Measurements from ENCODE around the gene PAQR5.

PAQR5 gene

GRCh38 chr15:69394556-69395282, 96.0 kb downstream of the PAQR5 start:
- peak; percentile 26 to 66 for DNase-seq

GRCh38 chr15:69395460-69395859, 96.7 kb downstream of the PAQR5 start:
- no peak for DNase-seq

DNA sequence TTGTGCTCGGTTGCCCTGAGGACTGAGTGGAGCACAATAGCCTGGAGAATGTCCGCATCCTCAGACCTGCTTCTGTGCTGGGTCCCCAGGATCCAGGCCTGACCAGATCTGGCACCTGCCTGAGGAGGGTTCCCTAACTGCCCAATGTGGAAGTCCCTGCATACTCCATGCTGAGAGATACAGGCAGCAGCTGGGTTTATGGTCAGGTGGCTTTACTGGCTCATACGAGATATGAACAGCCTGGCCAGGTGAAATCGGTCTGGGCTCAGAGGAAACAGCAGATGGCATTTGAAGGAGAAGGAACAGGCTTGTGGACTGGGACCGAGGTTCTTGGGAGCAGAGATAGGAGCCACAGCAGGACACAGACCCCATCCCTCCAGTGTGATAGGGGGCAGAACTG, 97.3 kb downstream of the PAQR5 start:
- no peak for DNase-seq

- DNase-seq = no peak
Observed at GRCh38 chr15:69398491-69398891, 99.8 kb downstream of the PAQR5 start.

DNA sequence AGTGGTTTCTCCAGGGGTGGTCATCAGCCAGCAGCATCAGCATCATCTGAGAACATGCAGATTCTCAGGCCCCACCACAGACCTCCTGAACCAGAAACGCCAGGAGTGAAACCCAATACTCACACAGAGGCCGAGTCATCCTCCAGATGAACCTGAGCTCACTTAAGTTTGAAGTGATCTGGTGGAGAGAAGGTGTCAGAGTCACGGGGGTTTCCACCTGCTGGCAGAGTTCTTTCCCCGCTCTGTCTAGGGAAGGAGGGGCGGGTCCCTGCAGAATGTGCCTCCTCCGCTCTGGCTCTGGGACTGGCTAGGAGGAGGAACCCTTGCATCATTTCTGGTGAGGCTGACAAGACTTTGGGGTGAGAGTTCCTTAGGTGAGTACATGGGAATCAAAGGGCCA, 102.1 kb downstream of the PAQR5 start:
- DNase-seq = no peak

- DNase-seq = no peak
Observed at GRCh38 chr15:69402816-69403215, 104.1 kb downstream of the PAQR5 start.

DNA sequence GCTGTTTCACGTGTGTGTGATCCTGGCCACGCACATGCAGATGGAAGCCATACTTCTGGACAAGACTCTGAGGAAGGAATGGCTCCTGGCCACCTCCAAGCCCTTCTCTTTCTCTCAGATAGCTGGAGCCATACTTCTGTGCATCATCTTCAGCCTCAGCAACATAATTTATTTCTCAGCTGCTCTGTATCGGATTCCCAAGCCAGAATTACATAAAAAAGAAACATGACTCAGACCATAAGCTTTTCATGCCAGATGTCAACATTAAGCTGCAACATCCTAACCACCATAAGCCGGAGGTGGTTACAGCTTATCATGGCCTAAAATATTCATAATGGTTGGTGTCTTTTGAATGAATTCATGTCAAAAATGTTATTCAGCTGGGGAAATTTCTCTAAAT, 104.9 kb downstream of the PAQR5 start:
- no peak for DNase-seq

- DNase-seq = no peak
Observed at GRCh38 chr15:69405110-69405509, 106.4 kb downstream of the PAQR5 start.

GRCh38 chr15:69407719-69408400, 109.1 kb downstream of the PAQR5 start:
- no peak for DNase-seq

GRCh38 chr15:69408841-69409240, 110.1 kb downstream of the PAQR5 start:
- DNase-seq = no peak

- DNase-seq = peak; percentile 56 to 64
Observed at GRCh38 chr15:69410248-69410874, 111.6 kb downstream of the PAQR5 start.

DNA sequence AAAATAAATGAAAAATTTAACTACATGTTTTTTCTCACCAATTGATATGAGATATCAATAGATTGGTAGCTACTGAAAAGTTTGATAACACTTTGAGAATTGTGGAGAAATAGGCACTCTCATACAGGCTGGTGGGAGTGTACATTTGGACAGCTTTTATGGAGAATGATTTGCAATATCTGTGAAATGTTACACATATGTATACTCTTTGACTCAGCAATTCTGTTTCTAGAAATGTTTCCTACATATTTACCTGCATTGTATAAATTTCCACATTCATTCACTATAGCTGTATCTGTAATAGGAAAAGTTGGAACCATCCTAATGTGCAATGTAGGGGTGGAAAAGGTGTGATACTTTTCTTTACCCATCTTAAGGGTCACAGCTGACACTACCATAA, 113.6 kb downstream of the PAQR5 start:
- no peak for DNase-seq

DNA sequence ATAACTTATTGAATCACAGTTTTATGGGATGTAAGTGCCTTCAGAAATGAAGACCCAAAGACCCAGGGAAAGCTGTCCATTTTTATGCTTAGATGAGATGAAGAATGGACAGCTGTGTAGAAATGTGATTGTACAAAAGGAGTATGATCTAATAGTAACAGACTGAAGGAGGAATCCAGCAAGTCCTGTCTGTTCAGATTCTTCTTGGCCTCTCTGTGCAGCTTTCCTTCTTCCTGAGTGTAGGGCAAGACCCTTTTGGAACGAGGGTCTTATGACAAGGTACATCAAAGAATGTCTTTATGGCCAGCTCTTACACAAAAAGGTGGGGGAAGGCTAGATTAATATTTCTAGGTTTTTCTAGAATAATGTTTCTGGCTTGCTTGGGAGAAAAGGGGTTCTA, 114.0 kb downstream of the PAQR5 start:
- DNase-seq = no peak

DNA sequence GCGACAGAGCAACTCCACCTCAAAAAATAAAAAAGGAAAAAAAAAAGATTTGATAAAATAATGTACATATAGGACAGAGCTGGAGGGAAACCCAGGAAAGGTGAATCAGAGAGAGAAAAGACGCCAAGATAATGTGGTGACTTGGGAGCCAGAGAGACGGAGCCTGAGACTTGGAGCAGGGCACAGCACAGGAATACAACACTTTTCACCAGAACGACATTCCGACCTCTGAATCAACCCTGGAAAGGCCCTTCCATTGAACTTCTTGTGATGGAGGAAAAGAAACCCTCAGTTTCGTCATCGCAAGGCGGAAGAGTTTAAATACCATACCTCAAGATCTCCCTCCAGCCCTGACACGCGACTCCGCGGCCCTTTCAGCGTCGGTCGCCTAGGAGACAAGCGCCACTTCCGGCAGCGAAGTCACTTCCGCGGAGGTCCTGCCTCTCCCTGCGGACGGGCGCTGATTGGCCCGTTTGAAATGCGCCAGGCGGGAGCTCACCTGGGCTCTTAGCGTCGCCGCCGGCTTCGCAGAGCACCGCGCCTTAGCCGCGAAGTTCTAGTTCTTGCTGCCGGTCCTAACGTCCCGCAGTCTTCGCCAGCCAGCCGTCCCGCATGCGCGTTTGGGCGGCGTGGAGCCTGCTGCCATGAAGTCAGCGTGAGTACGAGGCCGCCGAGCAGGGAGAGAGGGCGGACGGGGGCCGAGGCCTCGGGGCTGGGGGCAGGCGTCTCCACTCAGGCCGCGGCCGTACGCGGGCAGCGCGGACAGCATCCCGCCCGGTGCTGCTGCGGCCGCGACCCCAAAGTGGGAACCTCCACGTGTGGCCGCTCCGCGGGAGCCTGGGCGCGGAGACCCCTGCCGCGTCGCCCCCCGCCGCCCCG, 115.3 kb downstream of the PAQR5 start, which contains the start of gene KIF23:
Gene KIF23 (plus strand): TSS at position 528 of the 879 bp plus-strand sequence. CDS start 117 bp downstream, at position 645.
- DNase-seq = peak; percentile 87 to 93

- DNase-seq = peak in 1 of 2 experiments; percentile 33
Observed at GRCh38 chr15:69414701-69415167, 116.0 kb downstream of the PAQR5 start.

GRCh38 chr15:69415381-69415780, 116.7 kb downstream of the PAQR5 start:
- no peak for DNase-seq

DNA sequence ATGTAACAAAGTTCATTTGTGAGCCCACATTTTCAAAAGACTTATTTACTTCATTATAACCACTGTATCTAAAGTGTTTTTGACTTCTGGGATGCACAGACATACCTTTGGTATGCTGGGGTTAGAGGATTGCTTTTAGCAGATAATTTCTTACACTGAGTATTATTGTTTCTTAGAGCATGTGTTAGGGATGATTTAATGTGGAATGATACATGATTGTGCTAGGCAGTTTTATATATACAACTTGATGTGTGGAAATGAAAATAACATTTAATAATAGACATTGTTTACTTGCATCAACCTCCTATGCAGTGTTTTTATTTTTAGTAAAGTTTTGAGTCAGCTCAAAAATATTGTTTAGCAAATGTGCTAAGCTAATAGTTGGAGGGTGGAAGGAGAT, 118.9 kb downstream of the PAQR5 start:
- no peak for DNase-seq

GRCh38 chr15:69421498-69421897, 122.8 kb downstream of the PAQR5 start:
- DNase-seq = no peak

- DNase-seq = no peak
Observed at GRCh38 chr15:69422336-69422895, 123.7 kb downstream of the PAQR5 start.

GRCh38 chr15:69424001-69424400, 125.3 kb downstream of the PAQR5 start:
- no peak for DNase-seq

- no peak for DNase-seq
Observed at GRCh38 chr15:69424748-69425413, 126.2 kb downstream of the PAQR5 start.

GRCh38 chr15:69433831-69434230, 135.1 kb downstream of the PAQR5 start:
- no peak for DNase-seq
